ENCODE results near the gene IRS1. TPM values are rescaled to one million over a fixed set of nuclear protein-coding genes. Genes with fewer than 3 reads are reported as not detected.

Gene IRS1
- total RNA-seq, 1 experiment from 2014 or later = 12.6 TPM

DNA sequence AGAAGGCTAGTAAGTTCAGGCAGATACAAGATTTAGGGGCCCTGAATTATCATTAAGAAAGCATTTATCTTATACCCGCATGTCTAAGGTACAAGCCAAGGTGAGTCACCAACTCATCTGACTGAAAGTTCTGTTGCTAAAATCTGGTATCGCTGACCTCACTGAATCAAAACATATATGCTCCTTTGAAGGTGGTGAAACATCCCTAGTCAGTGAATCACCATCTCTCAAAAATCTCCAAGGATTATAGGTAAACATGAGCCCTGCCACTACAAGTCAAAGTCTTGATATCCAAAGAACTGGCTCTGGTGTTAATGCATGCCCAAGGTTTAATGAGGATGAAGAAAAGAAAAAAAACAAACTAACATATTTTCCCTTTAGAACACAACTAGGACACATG, 43.5 kb downstream of the IRS1 start:
- peak; percentile 89 for DNase-seq (ENCODE audit: low read depth)

DNA sequence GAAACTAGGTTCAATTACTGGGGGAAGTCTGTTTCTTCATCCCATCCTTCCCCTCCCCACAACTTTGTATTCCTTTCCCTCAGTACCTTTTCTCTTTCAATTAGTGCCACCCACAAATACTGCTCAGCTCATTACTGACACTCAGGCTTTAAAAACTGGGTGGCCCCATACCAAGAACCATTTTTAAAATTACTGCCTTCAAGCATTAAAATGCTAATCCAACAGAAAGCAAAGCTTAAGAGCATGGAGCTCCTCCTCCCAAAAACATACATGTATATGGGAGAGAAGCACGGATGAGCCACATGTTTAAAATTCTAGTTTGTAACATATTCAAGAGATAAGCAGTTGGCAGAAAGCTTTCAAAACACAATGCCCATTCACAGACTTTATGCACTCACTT, 44.0 kb downstream of the IRS1 start:
- no peak for DNase-seq (ENCODE audit: low read depth)

DNA sequence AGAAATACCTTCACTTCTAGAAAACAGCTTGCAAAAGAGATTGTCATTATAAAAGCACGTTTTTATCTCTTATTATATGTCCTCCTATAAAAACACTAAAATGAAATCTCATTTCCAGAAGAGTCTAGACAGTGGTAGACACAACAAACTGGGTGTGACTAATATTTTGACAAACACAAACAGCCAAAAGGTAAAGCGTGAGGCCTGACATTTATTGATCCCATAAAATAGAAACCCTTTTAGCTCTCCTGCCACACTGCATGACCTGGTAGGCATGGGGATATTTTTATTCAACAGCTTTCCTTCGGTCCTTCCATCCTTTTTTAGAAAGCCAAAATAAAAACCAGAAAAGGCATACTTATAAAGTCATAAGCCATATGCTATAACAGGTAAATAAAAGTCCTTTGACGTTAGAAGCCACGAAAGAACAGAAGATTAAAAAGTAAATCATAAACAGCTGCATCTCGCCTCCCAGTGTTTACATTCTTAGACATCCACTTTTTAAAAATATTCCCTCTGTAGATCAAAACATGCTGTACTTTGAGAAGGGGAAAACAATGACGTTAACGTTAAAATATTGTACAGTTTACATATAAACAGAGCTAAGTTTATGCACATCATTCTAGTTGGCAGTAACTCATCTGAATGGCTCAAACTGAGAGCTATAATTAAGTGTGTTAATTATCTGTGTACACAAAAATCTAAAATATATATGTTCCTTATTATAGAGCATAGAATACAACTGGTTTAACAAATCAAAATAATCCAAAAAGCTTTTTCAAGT, 44.6 kb downstream of the IRS1 start:
- no peak for DNase-seq (ENCODE audit: low read depth)

DNA sequence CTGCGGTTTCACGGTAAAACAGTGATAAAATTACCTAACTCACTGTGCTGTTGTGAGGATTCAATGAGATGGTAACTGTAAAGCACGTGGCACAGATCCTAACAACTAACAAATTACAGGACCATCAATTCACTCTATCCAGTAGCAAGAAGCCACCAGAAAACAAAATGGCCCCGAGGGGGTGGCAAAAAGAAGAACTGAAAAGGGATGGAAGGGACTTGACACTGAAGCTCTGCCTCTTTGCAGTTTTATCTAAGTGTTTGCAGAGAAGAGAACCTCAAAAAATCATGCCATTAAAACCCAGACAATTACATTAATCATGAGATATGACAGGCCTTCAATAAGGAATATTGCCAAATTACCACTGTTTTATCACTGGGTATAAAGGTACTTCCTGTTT, 46.7 kb downstream of the IRS1 start:
- no peak for DNase-seq (ENCODE audit: low read depth)

DNA sequence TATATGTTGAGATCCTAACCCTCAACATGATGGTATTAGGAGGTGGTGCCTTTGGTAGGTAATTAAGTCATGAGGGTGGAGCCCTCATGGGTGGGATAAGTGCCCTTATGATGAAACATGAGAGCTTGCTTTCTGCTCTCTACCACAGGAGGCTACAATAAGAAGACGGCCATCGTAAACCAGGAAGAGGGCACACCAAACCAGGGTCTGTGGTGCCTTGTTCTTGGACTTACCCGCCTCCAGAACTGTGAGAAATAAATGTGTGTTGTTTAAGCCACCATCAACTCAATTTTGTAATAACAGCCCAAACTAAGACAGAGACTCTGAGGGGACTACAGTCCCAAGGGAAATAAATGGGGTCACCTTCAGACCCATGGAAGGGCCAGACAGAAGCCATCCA, 52.3 kb downstream of the IRS1 start:
- no peak for DNase-seq (ENCODE audit: low read depth)

DNA sequence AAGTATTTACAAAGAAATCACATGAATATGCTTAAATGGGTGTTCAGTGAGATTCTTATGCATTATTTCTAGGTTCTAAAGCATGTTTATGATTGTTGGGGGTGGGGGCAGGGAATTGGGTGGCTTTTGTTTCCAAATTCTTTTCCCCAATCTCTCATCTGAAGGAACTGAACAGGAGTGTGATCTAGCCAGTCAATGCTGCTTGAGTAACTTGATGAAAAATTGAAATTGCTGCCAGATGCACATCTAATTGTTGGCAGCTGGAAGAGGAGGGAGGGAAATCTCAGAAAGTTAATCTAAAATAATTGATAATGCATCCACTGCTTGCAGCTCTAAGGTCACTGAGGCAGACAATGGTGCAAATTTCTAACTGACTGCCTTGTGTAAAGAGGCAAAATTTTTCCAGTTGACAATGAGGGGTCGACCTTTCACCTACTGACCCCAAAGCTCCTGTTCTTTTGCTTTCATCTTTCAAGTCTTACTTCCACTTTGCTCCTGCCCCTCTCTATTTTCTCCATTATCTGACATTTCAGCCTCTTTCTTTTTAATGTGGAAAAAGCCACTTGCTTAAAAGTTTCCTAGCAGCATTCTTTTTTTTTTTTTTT, 53.3 kb downstream of the IRS1 start:
- DNase-seq (ENCODE audit: low read depth) = no peak

DNA sequence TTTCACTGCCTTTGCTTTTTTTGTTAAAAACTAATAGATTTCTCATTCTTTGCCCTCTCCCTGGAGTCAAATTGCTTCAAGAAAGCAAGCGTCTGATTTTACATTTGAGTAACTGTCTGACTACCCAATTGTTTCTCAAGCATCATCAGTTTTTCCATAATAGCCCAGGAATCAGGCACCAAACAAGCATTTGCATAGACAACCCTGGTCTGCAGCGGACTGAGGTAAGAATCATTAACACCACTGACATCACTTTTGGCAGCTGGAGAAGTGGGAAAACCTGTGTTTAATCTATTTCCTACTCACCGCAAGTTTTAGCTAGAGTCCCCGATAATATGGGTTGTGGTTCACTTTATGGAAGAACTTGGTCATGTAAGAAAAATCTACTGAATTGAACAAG, 55.7 kb downstream of the IRS1 start:
- DNase-seq (ENCODE audit: low read depth) = no peak

DNA sequence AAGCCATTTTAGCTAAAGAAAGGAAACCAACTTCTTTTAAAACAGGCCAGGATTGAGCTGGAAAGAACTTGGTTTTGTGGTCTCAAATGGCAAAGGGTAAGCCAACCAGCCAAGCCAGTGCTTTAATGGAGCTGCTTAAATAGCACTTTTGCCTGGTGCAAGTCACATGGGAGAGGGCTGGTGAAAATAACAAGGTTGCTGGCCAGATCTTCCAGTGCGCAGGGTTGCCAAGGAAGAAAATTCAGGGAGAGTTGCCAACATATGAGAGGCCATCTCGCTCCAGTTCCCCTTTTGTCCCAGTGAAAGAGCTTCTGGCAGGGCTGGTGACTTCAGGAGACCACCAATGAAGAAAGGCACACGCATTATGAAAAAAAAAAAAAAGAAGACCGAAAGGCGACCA, 57.3 kb downstream of the IRS1 start:
- no peak for DNase-seq (ENCODE audit: low read depth)

DNA sequence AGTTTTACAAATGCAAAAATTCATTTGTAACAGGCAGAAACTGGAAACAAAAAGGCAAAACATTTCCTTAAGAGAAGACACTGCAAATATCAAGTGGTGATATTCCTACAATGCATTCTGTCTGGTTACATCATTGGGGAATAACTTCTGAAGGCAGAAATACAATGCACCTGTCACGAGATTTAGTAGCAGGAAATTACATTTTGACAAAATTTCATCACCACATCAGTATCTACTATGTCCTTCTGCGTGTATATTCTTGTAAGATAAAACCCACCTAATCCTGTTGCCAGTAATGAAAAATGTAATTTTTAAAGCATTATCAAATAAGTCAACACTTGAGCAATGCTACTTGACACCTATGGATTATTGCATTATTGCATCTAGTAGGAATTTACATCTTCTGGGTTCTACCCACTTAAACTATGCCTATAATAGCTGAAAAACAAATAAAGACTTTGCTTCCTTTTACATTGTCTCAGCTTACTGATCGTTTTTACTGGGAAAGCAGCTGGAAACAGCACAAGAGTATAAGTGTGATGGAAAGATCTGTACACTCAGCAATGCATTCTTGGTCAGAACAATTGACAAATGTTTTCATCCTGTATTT, 59.5 kb downstream of the IRS1 start:
- no peak for DNase-seq (ENCODE audit: low read depth)

DNA sequence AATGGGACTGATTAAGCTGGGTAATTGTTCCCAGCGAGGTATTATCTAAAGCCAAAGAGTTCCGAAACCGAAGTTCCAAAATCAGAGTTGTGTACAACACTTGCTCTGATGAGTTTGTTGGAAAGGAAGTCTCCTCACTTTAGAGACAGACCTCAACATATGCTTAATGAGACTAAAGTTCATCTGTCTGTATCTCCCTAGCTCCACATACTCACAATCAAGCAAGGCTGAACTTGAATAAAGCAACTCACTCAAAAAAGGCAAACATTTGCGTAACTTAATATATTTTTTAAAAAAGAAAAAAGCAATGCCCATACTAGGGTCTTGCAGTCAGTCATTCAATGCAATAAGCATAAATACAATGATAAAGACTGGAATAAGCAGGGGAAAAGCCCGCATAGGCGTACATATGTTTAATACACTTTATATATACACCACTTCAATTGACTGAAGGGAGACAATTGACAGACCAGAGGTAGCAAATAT, 60.0 kb downstream of the IRS1 start:
- no peak for DNase-seq (ENCODE audit: low read depth)

DNA sequence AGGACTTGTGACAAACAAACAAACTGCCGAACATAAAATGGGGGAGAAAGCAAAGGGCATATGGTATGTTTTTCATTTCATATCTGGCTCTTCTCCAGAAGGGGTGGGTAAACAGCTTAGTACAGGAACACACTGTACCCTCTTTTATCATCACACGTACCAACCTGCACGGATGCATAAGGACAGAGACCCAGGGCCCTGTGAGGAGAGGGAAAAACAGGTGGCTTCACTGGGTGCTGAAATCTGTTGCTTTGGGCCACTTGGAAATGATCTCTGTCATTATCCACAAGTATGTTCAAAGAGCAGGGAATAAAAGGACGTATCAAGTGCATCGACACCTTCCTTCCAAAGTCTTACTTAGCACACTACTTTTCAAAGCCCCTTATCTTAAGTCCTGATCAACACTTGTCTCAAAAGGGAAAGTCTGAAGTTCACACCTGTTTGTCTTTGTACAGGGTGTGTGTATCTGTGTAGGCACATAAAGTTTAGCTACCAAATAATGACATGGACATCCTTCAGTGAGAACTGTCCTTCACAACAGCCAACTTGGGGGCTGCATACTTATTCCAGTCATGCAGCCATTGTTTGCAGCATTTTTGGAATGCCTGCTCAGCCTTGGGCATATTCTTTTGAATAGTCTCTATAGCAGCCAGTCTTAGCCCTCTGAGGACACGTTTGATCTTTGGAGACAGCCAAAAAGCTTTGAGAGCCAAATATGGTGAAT, 60.6 kb downstream of the IRS1 start:
- no peak for DNase-seq (ENCODE audit: low read depth)

DNA sequence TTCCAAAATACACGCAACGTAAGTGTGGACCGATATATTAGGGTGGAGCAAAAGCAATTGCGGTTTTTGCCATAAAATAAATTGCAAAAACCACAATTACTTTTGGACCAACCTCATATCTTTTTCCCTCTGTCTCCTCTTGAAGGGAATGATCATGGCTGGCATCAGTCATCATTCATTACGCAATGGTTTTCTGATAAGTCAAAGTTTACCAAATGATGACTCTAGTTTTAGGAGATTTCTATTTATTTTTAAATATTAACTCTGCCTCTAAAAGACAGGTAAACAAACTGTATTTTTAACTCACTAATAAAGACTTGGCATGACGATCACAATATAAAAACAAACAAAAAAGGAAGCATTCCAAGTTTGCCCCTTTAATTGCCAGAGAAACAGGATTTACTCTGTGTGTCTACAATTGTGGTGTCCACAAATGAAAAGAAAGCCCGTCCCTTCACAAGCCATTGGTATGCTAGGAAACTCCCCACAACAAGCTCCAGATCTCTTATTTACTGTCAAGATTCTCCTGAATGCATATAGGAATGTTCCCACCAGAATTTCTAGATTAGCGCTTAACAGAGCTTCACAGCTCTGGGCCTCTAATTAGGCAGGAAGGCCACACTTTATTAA, 61.3 kb downstream of the IRS1 start:
- DNase-seq (ENCODE audit: low read depth) = no peak

DNA sequence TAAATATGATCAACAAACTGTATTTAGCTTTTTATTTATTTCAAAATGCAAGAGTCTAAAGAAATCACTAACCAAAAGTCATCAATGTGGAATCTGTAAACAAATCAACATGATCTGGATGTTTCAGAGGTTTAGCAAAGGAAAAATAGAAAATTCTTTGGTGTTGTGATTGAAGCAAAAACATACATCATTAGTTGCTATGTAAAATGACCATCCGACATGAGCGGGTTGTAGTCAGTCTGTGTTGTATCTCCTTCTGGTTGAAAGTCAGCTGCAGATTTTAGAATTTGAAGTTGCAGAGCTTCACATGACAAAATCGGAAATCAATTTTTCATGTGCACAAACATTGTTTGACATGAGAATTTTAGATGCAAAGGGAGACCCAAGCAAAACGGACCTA, 63.2 kb downstream of the IRS1 start:
- DNase-seq (ENCODE audit: low read depth) = no peak

DNA sequence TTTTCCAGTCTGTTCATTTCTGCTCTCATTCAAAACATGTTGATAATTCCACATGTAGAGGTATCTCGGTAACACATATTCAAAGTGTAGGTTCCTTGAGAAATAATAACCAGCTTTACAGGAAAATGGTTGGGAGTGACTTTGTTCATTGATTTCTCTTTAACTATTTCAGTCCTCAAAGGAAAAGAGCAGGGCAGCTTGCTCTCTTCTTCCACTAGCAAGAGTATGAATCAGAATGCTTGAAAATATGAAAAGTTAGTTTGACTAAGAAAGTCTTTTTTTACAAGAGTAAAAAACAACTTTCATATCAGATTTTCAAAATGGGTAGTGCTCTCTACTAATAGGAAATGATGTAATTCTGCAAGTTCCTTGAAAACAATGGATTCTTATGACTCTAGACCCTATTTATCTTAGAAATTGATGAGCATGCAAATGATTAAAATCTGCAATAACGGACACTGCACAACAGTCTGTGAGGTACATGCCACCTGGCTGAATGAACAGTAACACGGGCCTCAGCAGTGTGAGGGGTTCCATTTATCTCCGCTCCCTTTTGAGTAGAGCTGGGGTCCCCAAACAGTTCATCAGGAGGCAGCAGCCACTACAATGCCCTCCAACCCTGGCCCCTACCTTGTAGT, 65.6 kb downstream of the IRS1 start:
- no peak for DNase-seq (ENCODE audit: low read depth)

DNA sequence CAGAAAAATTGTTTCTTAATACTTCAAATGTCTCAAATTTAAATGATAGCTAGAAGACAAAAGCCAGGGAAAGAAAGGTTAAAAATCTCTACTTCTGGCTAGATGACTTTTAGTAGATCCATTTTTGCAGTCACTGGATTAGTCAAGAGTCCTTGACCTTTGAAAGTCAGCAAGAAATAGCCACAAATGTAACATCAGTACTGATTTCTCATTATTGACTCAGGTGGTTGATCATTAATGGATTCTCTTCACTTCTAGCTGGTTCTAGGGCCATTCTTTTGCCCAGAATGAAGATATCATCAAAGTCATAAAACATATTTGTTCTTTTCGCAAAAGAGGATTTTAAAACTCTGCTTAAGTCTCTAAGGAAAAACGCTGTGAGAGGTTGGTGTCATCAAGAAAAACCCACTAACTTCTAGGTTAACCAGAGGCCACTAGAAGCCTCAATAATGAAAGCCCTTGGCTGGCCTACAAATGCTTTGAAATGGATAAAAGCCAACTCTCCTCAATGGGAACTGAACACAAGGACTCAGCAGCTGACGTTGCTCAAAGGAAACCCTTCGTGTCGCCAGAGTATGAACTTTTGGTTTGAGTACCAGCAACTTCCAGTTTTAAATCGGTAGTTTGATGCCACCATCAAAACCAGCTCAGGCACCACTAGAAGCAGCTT, 66.3 kb downstream of the IRS1 start:
- DNase-seq (ENCODE audit: low read depth) = no peak

DNA sequence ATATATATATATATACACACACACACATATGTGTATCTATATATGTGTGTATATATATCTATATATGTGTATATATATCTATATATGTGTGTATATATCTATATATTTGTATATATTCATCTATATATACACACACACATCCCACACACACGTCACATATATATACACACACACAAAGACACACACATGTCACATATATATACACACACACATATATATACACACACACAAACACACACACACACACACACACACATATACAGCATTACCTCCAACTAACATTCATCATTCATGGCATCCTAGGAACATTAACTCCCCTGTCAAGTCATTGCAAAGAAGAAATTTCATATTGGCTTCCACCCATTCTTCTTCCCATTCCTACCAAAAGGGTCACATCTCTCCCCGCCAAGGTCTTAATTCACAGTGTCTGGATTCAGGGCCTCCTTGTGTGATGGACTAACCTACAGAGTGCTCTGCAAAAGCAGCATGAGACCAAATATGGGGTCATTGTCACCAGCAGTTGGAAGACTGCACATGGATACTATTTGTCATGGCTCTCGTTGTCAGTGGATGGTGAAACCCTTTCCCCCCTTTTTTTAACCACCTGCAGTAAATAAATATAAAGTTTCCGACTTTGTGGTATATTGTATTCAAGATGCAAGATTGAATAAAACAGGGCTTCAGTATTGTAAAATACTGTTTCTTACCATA, 67.0 kb downstream of the IRS1 start:
- DNase-seq (ENCODE audit: low read depth) = no peak

DNA sequence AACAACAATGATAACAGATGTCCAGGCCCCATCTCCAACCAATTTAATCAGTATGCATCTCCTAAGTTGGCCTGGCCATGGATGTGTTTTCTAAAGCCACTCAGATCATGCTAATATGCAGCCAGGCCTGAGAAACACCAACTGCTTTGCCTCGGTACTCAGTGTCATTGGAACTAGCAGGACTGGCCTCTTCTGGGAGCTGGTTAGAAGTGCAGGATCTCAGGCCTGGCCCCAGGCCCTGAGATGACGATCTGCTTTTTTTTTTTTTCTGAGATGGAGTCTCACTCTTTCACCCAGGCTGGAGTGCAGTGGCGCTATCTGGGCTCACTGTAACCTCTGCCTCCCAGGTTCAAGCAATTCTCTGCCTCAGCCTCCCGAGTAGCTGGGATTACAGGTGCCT, 69.1 kb downstream of the IRS1 start:
- DNase-seq (ENCODE audit: low read depth) = peak; percentile 35

DNA sequence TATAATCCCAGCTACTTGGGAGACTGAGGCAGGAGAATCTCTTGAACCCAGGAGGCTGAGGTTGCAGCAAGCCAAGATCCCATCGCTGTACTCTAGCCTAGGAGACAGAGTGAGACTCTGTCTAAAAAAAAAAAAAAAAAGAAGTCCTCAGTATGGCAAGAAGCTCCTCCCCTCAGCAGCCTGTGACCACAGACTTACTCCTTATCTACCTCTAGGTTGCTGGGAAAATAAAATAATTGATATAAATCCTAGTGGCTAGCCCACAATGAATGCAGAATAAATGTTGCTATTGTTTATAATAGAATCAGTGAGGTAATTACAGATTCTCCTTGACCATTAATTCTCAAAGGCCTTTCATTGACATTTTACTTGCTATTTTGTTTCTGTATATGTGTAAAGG, 70.6 kb downstream of the IRS1 start:
- peak; percentile 34 for DNase-seq (ENCODE audit: low read depth)

DNA sequence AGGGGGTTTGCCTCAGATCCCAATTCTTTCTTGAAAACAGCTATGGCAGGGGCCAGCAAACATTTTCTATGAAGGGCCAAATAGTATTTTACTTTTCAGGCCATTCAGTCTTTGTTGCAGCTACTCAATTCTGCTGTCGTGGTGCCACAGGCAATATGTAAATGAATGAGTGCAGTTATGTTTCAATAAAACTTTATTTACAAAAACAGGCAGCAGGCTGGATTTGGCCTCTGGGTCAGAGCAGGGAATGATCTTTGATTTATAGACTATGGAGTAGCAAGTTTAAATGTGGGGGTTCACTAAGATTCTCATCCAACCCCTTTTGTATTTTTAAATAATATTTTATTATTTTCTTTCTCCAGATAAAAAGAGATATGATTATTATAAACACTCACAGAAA, 72.4 kb downstream of the IRS1 start:
- no peak for DNase-seq (ENCODE audit: low read depth)

DNA sequence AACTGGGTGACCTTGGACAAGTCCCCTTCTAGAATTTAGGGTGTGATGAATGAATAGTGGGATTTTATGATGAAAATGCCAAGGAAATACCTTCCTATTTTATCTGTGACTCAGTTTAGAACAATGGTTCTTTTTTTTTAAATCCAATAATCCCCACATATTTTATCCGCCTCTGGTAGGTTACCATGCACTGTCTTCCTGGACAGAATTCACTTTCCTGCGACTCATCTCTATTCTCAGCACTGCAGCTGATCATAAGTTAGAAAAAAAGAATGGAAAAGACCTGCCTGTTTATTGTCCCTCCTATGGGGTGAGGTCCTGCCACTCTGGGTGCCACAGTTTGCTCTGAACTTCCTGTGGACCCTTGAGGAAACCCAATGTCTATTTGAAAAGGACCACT, 73.1 kb downstream of the IRS1 start:
- peak; percentile 18 for DNase-seq (ENCODE audit: low read depth)

Measured in M059J (cell line).